NCI-H2171 treated with DMSO at 0.1 percent for 48 hours (cell line): ENCODE results near the gene PNO1.

Experiments used
- DNase-seq: peaks from one replicate; lab custom pipeline; 2025; lab: John Stamatoyannopoulos, UW

PNO1 gene

GRCh38 chr2:68195096-68195495, 37.4 kb downstream of the PNO1 start:
- DNase-seq: no peak

- peak; percentile 49 for DNase-seq
These were observed 38.5 kb downstream of the PNO1 start for GRCh38 chr2:68196120-68196716.

DNA sequence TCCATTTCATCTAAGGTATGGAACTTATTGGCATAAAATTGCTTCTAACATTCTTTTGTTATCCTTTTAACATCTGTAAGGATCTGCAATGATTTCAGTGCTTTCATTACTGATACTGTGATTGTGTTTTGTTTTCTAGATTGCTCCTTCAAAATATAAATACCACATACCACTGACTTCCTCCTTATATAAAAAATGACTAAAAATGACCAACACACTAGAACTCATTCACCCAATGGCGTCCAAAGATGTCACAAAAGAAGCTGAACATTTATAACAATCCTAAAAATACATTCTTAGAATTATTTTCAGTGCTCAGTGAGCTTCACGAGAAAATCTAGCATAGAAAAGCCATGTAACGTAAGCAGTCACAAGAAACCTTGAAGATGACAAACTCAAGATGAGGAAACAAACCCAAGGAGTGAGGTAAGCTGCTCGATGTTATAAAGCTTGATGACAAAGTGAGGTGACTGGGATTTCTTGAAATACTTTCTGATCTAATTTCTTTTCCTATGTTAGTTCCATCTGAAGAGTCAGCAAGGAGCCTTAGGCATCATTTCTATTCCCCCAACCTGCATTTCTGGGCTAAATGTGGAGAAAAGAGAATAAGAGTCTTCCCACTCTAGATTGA, 42.6 kb downstream of the PNO1 start:
- DNase-seq: no peak

- DNase-seq: no peak
These were observed 45.9 kb downstream of the PNO1 start for GRCh38 chr2:68203587-68203986.

- no peak for DNase-seq
These were observed 49.1 kb downstream of the PNO1 start for GRCh38 chr2:68206793-68207192.

GRCh38 chr2:68214381-68214780, 56.7 kb downstream of the PNO1 start:
- DNase-seq: no peak

GRCh38 chr2:68216454-68217310, 59.0 kb downstream of the PNO1 start:
- DNase-seq: no peak

GRCh38 chr2:68217729-68218128, 60.0 kb downstream of the PNO1 start:
- DNase-seq: no peak

DNA sequence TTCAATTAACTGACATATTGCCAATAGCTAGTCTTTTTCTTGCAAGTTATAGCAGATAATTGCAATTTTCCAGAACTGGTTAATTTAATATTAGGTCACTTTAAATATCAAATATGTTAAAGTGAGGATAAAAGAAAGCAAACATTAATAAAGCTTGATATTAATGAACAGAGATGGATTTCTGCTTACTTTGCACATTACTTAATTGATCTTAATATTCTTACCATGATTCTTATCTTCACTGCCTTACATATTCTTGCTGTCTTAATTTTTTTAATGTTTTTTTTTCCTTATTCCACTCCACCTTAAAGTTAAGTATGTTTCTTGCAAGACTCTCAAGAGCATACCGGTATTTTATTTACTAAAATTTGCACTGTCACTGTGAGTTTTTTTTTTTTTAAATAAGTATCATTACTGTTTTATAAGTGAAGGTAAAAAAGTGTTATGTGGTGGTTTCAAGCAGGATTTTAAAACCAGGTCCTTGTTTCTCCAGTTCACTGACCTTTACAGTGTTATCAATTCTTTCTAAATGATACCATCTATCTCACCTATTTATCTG, 60.7 kb downstream of the PNO1 start:
- no peak for DNase-seq

GRCh38 chr2:68222287-68222686, 64.6 kb downstream of the PNO1 start:
- no peak for DNase-seq

GRCh38 chr2:68223419-68223818, 65.7 kb downstream of the PNO1 start:
- DNase-seq: no peak

- DNase-seq: no peak
These were observed 67.5 kb downstream of the PNO1 start for GRCh38 chr2:68225119-68225632.
